Endothelial cell (in vitro differentiated cells): ENCODE measurements around the gene CRYL1. TPM values are rescaled to one million over a fixed set of nuclear protein-coding genes. Genes with fewer than 3 reads are reported as not detected.

Experiments used
- DNase-seq: peaks from one replicate; pipeline ENCODE4 v3.0.0; 2021; ENCODE audit warnings: low spot score
- H3K27ac Mint-ChIP-seq: one replicate; pipeline ENCODE4 v1.8.0; 2021; ENCODE audit warnings: mixed read lengths, inconsistent platforms; ENCODE audit not compliant: unreplicated experiment
- H3K27me3 Mint-ChIP-seq: one replicate; pipeline ENCODE4 v1.8.0; 2021; ENCODE audit warnings: mild to moderate bottlenecking, moderate library complexity, mixed read lengths, inconsistent platforms; ENCODE audit not compliant: unreplicated experiment
- H3K36me3 Mint-ChIP-seq: one replicate; pipeline ENCODE4 v1.8.0; 2021; ENCODE audit warnings: mild to moderate bottlenecking, low read depth, mixed read lengths, inconsistent platforms; ENCODE audit not compliant: unreplicated experiment
- H3K4me1 Mint-ChIP-seq: one replicate; pipeline ENCODE4 v1.8.0; 2021; ENCODE audit warnings: mild to moderate bottlenecking, mixed read lengths, inconsistent platforms; ENCODE audit not compliant: unreplicated experiment
- H3K4me3 Mint-ChIP-seq: one replicate; pipeline ENCODE4 v1.8.0; 2021; ENCODE audit warnings: mild to moderate bottlenecking, mixed read lengths, inconsistent platforms; ENCODE audit not compliant: unreplicated experiment
- H3K9me3 Mint-ChIP-seq: one replicate; pipeline ENCODE4 v1.8.0; 2021; ENCODE audit warnings: mixed read lengths, inconsistent platforms; ENCODE audit not compliant: unreplicated experiment
- total RNA-seq: library from RNA; stranded (reverse); fragmentation: NEBNext Ultra II Directional; extraction: Animal tissue kit (Norgen Biotek cat#: 25700); gene quantifications from one replicate; pipeline ENCODE4 v1.2.1, GENCODE V29; 2021; ENCODE audit not compliant: unreplicated experiment
- TF ChIP-seq, protein P1 (sequence below): fragments of 200-600 bp; sonication (generic); IDR thresholded peaks from one replicate; pipeline ENCODE4 v1.5.0; 2021; ENCODE audit warnings: antibody characterized with exemption; ENCODE audit not compliant: unreplicated experiment

CRYL1 gene
- total RNA-seq, 1 donor from 2014 or later: 4.8 TPM

DNA sequence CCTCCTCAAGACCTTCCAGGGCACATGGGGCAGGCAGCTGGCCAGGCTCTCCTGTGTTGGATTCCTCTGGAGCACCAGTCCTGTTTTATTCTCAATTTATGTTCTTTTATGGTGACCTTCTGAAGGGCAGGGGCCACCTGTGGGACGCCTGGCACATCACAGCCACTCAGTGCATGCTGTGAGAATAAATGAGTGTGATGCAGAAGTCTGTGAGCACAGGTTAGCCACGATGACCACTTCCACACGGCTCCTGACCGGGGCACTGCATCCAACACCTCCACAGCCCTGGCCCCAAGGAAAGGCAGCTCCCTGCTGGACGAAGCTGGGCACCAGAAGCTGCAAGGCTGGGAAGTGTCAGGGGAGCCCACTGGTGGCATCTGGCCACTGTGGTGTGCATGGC is 122.8 kb downstream of the CRYL1 start:
- Mint-ChIP-seq H3K9me3 (no peaks in the 10 kb centered on the region), H3K27me3 (peaks cover 10% of the 10 kb centered on the region), H3K4me1 (peaks cover 14% of the 10 kb centered on the region), H3K36me3 (peaks cover 4% of the 10 kb centered on the region), H3K4me3 (no peak overlapping the region), H3K27ac (no peak overlapping the region)
- TF ChIP-seq, protein P1, sequence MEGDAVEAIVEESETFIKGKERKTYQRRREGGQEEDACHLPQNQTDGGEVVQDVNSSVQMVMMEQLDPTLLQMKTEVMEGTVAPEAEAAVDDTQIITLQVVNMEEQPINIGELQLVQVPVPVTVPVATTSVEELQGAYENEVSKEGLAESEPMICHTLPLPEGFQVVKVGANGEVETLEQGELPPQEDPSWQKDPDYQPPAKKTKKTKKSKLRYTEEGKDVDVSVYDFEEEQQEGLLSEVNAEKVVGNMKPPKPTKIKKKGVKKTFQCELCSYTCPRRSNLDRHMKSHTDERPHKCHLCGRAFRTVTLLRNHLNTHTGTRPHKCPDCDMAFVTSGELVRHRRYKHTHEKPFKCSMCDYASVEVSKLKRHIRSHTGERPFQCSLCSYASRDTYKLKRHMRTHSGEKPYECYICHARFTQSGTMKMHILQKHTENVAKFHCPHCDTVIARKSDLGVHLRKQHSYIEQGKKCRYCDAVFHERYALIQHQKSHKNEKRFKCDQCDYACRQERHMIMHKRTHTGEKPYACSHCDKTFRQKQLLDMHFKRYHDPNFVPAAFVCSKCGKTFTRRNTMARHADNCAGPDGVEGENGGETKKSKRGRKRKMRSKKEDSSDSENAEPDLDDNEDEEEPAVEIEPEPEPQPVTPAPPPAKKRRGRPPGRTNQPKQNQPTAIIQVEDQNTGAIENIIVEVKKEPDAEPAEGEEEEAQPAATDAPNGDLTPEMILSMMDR: no peak
- no peak for DNase-seq

DNA sequence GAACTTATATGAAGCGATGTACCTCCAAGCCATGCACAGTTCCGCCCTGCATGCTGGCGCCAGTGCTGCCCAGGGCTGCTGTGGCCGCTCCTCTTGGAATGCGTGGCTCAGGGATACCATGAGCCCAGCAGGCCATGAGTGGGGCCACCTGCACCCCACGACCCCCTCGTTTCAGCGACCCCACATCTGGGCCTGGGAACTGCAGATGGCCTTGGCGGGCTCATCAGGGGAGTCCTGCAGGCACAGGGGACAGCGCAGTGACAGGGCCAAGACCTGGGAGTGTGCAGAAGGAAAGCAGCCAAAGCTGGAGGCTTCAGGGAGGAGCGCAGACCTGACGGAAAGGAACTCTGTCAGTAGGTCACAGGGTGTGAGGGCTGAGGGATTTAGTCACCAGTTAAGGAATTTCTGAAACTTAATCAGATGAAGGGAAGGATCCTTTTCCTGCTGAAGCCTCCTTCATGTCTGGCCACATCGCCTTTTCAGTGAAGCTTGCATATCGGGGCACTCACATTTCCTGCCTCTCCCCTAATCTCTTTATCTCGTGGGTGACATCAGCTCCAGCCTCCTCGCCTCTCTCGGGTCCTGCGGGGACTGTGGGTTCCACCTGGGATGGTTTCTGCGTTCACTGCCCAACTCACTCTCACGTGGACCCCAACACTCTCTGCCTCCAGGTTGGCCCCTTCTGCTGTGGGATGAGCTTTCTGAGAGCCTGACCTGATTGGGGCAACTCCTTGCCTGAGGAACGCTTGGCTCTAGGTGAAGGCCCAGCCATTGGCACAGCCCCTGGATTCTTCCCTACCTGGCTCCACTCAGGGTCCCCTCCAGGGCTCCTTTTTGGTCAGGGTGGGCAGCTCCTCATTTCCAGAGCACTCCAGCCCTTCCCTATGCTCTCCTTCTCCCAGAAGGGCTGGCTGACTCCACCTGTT is 123.5 kb downstream of the CRYL1 start:
- DNase-seq: no peak
- H3K27ac Mint-ChIP-seq: no peak overlapping the region
- H3K9me3 Mint-ChIP-seq: no peaks in the 10 kb centered on the region
- TF ChIP-seq, protein P1: no peak
- H3K4me1 Mint-ChIP-seq: peaks cover 12% of the 10 kb centered on the region
- no peak overlapping the region for H3K4me3 Mint-ChIP-seq
- peaks cover 4% of the 10 kb centered on the region for H3K36me3 Mint-ChIP-seq
- H3K27me3 Mint-ChIP-seq: peaks cover 10% of the 10 kb centered on the region

DNA sequence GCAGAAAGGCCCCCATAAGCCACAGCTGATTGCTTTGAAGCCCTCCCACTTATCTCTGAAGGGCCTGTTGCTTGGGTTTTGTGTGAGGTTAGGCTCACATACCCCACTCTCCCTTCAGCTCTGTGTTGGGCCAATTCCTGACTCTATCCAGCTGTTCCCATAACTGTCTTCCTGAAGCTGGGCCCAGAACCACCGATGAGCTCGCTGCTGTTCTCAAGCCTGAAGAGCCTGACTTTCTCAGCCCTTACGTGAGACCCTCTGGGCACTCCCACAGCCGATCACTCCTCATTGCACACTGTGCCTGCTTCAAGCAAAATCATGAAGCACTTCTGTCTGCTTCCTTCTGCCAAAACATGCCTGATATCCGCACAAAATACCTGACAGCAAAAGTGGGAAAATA is 124.1 kb downstream of the CRYL1 start:
- Mint-ChIP-seq H3K27ac (no peak overlapping the region), H3K4me3 (no peak overlapping the region), H3K4me1 (peaks cover 12% of the 10 kb centered on the region), H3K9me3 (no peaks in the 10 kb centered on the region), H3K27me3 (peaks cover 10% of the 10 kb centered on the region), H3K36me3 (peaks cover 4% of the 10 kb centered on the region)
- TF ChIP-seq, protein P1: no peak
- no peak for DNase-seq

DNA sequence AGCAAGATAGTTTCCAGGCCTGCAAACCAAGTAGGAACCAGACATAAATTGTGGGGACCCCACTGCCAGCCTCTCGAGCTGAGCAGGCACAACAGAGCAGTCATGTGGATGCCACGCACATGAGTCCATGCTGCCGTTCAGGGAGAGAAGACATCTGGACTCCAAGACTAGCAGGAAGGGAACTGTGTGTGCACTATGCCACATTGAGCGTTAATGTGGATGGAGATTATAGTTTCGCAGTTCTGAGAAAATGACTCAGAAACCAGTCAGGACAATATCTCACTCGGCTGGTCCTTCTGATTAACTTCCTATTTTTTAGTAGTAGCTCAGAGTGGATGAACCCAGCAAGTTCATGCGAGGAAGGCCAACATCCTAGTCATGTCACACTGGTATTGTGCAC is 124.9 kb downstream of the CRYL1 start:
- Mint-ChIP-seq H3K4me3 (no peak overlapping the region), H3K27ac (no peak overlapping the region), H3K27me3 (peaks cover 11% of the 10 kb centered on the region), H3K4me1 (peaks cover 12% of the 10 kb centered on the region), H3K36me3 (no peaks in the 10 kb centered on the region), H3K9me3 (no peaks in the 10 kb centered on the region)
- DNase-seq: no peak
- TF ChIP-seq, protein P1: no peak

DNA sequence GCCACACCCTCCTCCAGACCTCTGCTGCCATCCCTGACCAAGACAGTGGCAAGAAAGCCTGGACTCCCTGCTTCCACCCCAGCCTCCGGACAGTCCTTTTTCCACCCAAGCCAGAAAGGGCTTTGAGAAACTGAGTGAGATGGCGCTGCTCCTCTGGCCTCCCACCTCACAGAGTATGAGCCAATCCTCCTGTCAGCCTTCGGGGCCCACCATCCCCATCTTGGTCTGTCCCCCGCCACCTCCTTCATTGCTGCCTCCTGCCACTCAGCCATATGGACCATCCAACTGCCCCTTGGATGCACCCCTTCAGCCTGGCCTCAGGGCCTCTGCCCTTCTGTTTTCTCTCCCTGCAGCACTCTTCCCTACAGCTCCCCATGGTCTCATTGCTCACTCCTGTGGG is 125.7 kb downstream of the CRYL1 start:
- H3K4me1 Mint-ChIP-seq: peaks cover 8% of the 10 kb centered on the region
- DNase-seq: no peak
- H3K27me3 Mint-ChIP-seq: peaks cover 13% of the 10 kb centered on the region
- no peak overlapping the region for H3K4me3 Mint-ChIP-seq
- no peaks in the 10 kb centered on the region for H3K9me3 Mint-ChIP-seq
- H3K27ac Mint-ChIP-seq: no peak overlapping the region
- TF ChIP-seq, protein P1: no peak
- no peaks in the 10 kb centered on the region for H3K36me3 Mint-ChIP-seq
